Activated naive CD4-positive, alpha-beta T cell treated with anti-CD3 and anti-CD28 coated beads, Interleukin-2, amount 50 U/mL, for 72 hours (primary cell): ENCODE data around the gene NACC2. TPM values are rescaled to one million over a fixed set of nuclear protein-coding genes. Genes with fewer than 3 reads are reported as not detected.
"Not testable (repeated sequence)": the region's sequence is repeated elsewhere in the genome, so short reads cannot be mapped to it uniquely, and the experiment has no call there.

ENCODE experiments used
- ATAC-seq, 2 donors: fragments of 150-1000 bp; cut with Tn5 transposase; 2 replicates each; pipeline ENCODE4 v1.10.0; 2021; ENCODE audit warnings: mild to moderate bottlenecking in 2 of 2, moderate library complexity in 2 of 2
- DNase-seq, 2 donors: peaks; one replicate each; pipeline ENCODE4 v3.0.0; 2021 to 2022; ENCODE audit warnings: low spot score in 2 of 2
- H3K27ac Mint-ChIP-seq, 2 donors: one replicate each; pipeline ENCODE4 v1.8.0; 2022; ENCODE audit warnings: mild to moderate bottlenecking in 2 of 2, mixed read lengths in 2 of 2
- H3K36me3 Mint-ChIP-seq, 2 donors: one replicate each; pipeline ENCODE4 v1.8.0; 2022; ENCODE audit warnings: mixed read lengths in 2 of 2
- H3K9me3 Mint-ChIP-seq, 2 donors: one replicate each; pipeline ENCODE4 v1.8.0; 2022; ENCODE audit warnings: mixed read lengths in 2 of 2
- total RNA-seq, 2 donors: library from RNA; stranded (reverse); gene quantifications; one replicate each; pipeline ENCODE4 v1.2.3, GENCODE V29; 2022

NACC2 gene
- total RNA-seq, 2 donors from 2014 or later: 4.5 to 10.0 TPM

DNA sequence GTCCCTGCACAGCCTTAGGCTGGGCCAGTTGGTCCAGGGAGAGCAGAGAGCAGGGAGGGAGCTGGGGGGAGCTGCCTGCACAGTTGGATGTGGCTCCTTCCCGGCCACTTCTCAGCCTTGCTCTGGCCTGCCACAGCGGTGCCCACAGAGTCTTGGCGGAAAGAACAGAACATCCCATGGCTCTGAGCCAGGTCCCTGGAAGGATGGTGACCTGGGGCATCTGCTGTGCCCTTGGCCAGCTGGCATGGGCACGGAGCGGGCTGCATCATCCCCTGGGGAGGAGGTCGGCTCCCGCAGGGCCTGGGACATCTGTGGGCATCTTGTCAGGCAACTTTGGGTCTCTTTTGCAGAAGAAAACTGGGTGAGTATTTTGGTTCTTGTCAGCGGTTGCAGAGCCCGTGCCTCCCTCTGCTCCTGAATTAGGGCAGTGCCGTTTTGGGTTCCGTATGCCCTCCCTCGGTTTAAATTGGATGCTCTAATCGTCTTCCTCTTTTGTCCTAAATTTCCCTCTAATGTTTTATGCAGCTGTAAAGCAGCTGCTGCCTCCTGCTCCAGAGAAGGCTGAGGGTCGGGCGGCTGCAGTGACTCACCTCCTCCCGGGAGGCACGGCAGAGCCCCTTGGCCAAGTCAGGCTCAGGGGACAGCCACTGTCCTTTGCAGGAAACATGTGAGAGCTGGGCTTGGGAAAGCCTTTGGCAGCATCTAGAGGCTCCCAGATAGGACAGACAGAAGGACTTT, 10.5 kb upstream of the NACC2 start:
- no peak for ATAC-seq
- Mint-ChIP-seq H3K9me3 (no peaks in the 10 kb centered on the region), H3K36me3 (peaks cover 0 to 15% of the 10 kb centered on the region in 2 donors), H3K27ac (peak overlapping the region in 1 of 2 donors; percentile 98)
- DNase-seq: no peak

DNA sequence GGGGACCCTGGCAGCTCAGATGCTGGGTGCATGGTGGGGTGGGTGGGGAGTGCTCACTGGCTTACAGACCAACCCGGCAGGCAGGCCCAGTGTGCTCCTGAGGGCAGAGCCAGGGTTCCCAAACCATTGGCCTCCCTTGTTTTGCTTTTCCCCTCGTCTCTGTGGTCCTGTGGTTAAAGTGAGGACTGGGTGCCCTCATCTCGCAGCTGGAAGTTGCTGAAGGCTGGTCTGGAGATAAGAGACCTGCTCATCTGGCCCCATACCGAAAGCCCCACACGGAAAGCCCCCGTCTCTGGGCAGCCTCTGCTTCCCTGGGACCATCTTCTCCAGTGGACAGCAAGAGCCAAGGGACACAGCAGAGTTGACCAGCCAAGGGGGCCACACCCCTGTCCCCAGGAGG, 9.8 kb upstream of the NACC2 start:
- Mint-ChIP-seq H3K27ac (no peak overlapping the region), H3K36me3 (peaks cover 0 to 15% of the 10 kb centered on the region in 2 donors), H3K9me3 (no peaks in the 10 kb centered on the region)
- no peak for ATAC-seq
- DNase-seq: no peak

DNA sequence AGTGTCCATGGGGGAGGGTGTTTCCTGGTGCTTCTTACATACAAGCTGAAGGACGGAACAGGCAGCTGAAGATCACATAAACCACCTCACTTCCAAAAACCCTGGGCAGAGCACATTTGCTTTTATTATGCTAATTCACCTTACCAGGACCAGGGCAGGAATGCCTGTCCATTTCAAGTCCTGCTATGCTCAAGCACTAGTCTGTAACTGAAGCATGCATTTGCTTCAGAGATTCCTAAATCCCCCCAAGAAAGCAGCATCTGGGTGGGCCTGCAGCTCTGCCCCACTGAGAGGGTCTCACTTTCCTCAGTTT, 9.4 kb upstream of the NACC2 start:
- no peak overlapping the region for H3K27ac Mint-ChIP-seq
- DNase-seq (no peak), ATAC-seq (no peak)
- H3K36me3 Mint-ChIP-seq: peaks cover 0 to 15% of the 10 kb centered on the region in 2 donors
- H3K9me3 Mint-ChIP-seq: no peaks in the 10 kb centered on the region

DNA sequence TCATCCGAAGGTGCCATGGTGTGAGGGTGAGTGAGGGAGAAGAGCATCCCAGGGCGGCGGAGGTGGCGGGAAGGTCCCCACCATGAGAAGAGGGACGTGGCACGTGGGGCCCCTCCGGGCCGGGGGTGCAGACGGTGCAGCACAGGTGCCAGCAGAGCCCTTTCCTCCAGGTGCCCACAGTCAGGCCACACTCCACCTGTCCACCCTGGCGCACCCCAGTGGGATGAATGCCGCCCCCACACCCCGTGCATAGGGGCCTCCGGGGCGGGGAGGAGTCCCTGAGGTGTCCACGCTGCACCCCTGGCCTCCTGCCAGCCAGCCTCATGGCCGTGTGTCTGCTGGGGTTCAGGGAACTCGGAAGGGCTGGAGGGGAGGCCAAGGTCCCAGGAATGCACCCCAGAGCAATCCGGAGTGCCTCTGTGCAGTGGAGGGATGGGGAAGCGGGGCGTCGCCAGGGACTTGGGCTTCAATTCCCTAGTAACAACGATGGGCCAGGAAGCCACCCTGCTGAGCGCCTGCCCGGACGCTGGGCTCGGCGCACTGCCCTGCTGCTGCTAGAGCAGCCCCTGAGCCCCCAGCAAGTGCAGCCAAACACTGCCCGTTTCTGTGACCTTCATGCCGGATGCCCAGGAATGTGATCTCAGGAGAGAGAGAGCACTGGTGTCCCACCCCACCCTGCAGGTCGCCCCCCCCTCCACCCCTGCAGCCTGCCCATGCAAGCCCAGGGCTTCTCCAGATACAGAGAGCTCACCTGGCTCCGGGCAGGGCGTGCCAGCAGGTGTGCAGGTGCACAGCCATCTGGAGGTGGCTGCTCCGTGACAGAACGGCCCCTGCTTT, 8.8 kb upstream of the NACC2 start:
- H3K36me3 Mint-ChIP-seq: peaks cover 0 to 15% of the 10 kb centered on the region in 2 donors
- no peaks in the 10 kb centered on the region for H3K9me3 Mint-ChIP-seq
- ATAC-seq (no peak), DNase-seq (no peak)
- no peak overlapping the region for H3K27ac Mint-ChIP-seq

DNA sequence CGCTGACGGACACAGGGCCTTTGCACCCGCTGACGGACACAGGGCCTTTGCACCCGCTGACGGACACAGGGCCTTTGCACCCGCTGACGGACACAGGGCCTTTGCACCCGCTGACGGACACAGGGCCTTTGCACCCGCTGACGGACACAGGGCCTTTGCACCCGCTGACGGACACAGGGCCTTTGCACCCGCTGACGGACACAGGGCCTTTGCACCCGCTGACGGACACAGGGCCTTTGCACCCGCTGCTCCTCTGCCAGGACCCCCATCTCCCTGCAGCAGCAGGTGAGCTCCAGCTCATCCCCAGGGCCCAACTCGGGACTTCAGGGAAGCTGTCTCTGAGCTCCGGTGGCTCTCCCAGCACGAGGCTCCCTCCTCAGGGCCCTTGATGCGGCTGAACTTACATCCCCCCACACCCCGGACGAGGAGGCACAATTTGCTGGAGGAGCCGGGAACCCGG, 6.6 kb upstream of the NACC2 start:
- not testable (repeated sequence) for ATAC-seq, H3K36me3 Mint-ChIP-seq, DNase-seq, H3K9me3 Mint-ChIP-seq, H3K27ac Mint-ChIP-seq

DNA sequence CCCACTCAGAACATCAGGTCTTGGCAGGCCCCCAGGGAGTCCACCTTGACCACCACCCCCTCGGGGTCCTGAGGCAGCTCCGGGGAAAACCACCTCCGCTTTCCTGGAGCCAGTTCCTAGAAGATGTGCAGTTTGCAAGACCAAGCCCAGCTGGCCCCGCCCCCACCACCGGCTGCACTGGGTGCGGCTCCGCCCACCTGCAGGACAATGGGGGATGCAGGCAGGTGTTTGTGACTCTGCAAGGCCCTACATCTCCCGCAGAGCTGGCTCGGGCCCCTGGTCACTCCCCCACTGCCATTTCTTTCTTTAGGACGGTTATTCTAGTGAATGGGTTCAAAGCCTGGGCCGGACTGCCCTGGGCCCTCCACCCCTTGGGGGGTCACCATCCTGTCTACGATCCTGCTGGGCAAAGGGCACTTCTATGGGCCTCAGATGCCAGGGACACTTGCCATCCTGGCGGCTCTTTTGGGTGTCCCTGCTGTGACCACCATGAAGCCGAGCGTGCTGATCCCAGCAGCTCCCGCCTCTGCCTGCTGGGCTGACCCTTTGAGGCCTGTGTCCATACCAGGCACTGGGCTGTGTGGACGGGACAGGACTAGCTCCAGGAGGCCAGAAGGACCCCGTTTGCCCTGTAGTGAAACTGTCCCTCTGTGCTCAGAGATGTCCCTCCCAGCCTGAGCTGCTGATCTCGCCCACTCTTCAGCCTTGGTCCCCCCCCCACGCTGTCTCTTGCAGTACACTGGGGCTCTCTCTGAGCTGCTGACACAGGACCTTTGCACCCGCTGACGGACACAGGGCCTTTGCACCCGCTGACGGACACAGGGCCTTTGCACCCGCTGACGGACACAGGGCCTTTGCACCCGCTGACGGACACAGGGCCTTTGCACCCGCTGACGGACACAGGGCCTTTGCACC, 5.9 kb upstream of the NACC2 start:
- H3K9me3 Mint-ChIP-seq: no peaks in the 10 kb centered on the region
- H3K36me3 Mint-ChIP-seq: no peaks in the 10 kb centered on the region
- no peak overlapping the region for H3K27ac Mint-ChIP-seq
- no peak for ATAC-seq
- no peak for DNase-seq

DNA sequence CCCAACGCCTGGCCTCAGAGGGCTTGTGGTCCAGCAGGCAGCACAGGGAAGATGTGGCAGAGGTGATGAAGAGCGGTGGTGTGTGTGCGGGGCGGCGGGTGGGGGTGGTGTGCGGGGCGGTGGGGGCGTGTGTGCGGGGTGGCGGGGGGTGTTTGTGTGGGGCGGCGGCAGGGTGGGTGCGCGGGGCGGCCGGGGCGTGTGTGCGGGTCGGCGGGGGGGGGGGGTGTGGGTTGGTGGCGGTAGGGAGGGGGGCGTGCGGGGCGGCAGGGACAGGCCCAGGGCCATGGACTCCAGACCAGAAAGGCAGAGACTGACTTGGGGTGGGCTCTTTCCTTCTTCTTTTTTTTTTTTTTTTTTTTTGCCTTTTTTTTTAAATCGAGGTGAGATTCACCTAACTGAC, 4.5 kb upstream of the NACC2 start:
- no peak for ATAC-seq
- Mint-ChIP-seq H3K36me3 (no peaks in the 10 kb centered on the region), H3K9me3 (no peaks in the 10 kb centered on the region), H3K27ac (peak overlapping the region in 1 of 2 donors; percentile 35)
- DNase-seq: no peak

DNA sequence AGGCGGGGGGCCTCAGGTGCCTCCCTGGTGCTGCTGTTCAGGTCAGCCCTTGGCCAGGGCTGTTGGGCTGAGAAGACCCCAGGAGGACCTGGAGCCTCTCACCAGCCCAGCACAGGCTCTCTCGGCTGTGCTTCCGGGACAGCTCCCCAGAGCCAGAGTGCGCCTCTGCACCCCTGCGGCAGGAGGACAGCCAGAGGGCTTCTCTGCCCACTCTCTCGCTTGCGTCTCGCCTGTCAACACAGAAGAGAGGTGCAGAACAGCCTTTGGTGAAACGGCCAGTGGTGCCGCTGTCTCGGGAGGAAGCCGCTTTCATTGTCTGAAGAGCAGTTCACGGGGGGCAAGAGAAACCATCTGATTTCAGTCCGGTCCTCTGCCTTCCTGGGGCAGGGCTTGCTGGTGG, 3.8 kb upstream of the NACC2 start:
- Mint-ChIP-seq H3K27ac (peak overlapping the region in 1 of 2 donors; percentile 35), H3K9me3 (no peaks in the 10 kb centered on the region), H3K36me3 (no peaks in the 10 kb centered on the region)
- DNase-seq (no peak), ATAC-seq (no peak)

DNA sequence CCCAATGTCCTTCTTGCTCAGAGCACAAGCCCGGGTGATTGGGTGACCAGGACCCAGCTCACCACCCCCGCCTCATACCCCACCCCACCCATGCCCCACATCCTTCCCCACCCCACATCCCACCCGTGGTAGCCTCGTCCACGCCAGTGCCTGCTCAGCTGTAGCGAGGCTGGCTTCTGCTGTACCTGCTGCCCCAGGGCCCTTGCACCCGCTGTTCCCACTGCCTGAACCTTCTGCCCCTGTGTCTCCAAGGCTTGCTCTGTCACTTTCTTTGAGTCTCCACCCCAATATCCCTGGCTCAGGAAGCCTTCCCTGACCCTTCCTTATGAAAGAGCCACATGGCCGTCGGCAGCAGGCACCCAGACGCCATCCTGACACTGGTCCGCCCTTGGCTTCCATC, 3.1 kb upstream of the NACC2 start:
- Mint-ChIP-seq H3K27ac (peak overlapping the region in 1 of 2 donors; percentile 35), H3K9me3 (no peaks in the 10 kb centered on the region), H3K36me3 (no peaks in the 10 kb centered on the region)
- no peak for DNase-seq
- no peak for ATAC-seq

DNA sequence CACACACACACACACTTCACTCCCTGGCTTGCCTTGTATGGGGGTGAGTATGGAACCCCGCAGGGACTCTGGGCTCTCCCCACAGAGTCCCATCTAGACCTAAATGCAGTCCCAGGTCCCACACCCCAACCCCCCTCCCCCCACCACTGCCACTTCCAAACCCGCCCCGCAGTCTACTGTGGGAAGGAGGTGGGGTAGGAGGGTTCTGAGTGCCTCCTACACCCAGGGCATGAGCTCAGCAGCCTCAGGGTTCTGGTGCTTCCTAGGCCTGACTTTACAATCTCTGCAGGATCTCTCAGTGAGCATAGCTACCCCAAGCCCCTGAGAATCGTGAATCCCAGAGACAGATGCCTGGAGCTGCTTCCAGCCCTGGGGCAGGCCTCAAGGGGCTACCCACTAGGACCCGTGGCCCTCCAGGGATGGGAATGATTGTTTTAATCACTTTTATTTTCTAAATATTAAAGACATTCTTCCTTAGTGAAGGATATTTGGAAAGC, 1.5 kb upstream of the NACC2 start:
- Mint-ChIP-seq H3K36me3 (no peaks in the 10 kb centered on the region), H3K9me3 (no peaks in the 10 kb centered on the region), H3K27ac (no peak overlapping the region)
- DNase-seq: no peak
- no peak for ATAC-seq

DNA sequence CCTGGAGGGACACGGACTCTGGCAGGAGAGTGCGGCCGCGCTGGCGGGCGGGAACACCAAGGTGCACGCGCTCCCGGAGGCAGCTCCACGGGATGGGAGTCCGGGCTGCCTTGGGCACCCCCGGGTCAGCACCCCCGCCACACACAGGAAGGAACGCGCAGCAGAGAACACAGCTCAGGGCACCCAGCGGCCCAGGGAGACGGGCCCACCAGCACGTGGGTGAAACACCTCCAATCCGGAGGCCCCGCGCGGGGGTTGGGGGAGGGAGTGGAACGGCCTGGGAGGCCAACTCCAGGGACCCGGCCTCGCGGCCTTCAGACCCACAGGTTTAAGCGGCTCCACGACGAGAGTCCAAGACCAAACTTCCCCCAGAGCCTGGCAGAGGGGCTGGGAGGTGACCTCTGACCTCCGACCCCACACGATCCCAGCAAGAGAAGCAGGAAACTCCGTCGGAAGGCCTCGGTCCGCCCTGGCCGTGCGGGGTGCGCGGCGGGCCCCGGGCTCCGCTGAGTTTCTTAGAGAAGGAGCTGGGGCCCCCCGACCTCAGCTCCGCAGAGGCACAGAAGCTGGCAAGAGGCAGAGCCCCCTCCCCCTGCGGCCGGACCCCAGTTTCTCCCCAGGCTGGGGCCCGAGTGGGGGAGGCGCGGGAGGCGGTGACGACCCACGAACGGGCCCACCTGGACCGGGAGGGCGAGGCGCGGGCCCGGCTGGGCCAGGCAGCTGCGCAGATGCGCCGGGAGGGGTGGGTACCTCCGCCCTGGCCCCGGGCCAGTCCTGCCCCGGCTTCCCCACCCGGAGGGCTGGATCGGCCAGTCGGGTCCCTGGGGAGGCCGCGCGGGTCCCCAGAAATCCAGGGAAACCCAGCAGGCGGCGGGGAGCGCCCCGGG, 851 bp downstream of the NACC2 start:
- peak in 1 of 2 donors; percentile 68 for DNase-seq
- peak; percentile 69 to 71 for ATAC-seq
- Mint-ChIP-seq H3K36me3 (no peaks in the 10 kb centered on the region), H3K9me3 (no peaks in the 10 kb centered on the region), H3K27ac (peak overlapping the region in 1 of 2 donors; percentile 60)

DNA sequence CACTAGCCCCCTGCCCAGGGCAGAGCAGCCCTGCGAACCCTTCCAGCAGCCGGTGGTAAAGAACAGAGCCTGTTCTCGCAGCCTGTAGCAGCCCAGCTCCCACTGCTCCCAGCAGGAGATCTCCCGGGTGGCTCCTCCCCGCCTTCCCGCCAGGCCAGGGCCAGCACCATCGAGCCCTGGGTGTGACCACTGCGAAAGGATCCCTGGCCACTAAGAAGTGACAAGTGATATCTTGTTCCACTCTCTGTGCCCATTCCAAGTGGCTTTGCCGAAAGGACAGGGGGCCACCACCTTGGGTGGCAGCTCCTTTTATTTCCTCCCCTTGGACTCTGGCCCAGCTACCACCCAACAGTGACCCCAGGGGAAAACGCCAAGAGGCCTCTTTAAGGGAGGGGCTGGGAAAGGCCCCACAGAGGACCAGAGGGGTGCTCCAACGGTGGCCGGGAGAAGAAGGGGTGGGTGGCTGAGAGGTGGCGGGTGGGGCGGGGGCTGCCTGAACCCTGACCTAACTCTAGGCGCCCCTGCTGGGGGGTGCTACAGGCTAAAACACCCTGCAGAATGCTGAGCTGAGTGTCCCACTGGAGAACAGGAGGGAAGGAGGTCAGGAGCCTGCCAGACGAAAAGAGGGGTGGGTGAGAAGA, 1.6 kb downstream of the NACC2 start:
- ATAC-seq (no peak), DNase-seq (no peak)
- H3K27ac Mint-ChIP-seq: peak overlapping the region; percentile 55 to 60

DNA sequence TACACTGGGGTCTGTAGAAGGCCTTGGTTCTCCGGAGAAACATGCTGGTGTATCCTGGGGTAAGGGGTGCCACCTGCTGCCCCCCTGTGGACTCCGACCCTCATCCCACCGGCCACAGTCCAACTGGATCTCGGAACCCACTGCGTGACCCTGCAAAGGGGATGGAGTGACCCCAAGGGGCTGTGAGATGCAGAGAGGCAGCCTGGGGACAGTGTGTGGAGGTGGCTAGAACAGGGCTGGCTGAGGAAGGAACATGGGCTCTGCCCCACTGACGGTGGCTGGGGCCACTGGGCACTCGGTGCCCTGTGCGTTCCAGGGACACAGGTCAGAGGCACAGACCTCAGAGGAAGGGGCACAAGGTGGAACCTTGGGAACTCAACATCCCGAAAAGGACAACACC, 2.3 kb downstream of the NACC2 start:
- no peaks in the 10 kb centered on the region for H3K36me3 Mint-ChIP-seq
- DNase-seq (no peak), ATAC-seq (no peak)
- no peak overlapping the region for H3K27ac Mint-ChIP-seq
- H3K9me3 Mint-ChIP-seq: no peaks in the 10 kb centered on the region

More for the DNA sequence above, 1.6 kb downstream of the NACC2 start:
- H3K9me3 Mint-ChIP-seq: no peaks in the 10 kb centered on the region
- no peaks in the 10 kb centered on the region for H3K36me3 Mint-ChIP-seq

DNA sequence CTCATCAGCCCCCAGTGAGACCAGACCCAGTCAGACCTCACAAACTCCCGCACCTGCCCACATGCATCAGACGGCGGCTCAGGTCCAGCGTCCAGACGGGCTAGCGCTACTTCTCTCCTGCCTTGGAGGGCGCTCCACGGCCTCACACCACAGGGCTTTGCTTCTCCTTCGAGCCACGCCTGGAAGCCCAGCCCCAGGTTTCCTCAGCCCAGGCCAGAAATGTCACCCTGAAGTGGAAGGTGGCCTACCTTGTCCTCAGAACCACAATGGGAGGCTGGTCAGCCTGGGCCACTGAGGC, 2.8 kb downstream of the NACC2 start:
- Mint-ChIP-seq H3K27ac (no peak overlapping the region), H3K36me3 (no peaks in the 10 kb centered on the region), H3K9me3 (no peaks in the 10 kb centered on the region)
- ATAC-seq (no peak), DNase-seq (no peak)

DNA sequence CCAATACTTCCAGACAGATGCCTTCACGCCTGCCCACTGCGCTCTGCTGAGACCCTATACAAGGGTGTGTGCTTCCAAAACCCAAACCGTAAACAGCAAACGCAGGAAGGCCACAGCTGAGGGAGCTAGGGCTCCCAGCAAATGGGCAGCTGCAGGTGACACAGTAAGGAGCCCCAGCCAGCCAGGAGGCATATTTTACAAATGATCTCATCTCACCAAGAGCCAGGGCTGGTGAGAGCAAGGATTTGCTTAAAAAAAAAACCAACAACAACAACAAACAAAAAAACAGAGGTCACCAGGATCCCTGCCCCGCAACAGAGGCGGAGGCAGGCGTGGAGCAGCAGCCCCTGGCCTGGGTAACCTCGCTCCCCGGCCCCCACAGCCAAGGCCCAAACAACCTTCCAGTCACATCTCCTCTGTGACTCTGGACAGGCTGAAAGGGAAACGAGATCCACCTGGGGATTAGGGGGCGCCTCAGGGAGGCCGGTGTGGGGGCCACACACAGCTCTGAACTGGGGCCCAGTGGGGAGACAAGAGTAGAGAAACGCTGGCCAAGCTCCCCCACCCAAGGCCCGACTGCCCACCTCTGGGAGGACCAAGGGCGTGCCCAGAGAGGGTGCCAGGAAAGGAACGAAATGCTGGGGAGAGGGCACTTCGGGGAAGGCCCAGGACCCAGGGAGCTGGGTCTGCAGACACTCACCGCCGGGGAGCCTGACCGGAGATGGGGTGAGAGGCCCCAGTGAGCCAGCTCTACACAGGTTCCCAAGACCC, 3.3 kb downstream of the NACC2 start:
- ATAC-seq: no peak
- no peaks in the 10 kb centered on the region for H3K36me3 Mint-ChIP-seq
- no peaks in the 10 kb centered on the region for H3K9me3 Mint-ChIP-seq
- DNase-seq: no peak
- H3K27ac Mint-ChIP-seq: peak overlapping the region; percentile 26 to 62
